ENCODE results near the gene PTRHD1. TPM values are rescaled to one million over a fixed set of nuclear protein-coding genes. Genes with fewer than 3 reads are reported as not detected.

Gene PTRHD1
- total and polyA plus RNA-seq, 9 donors: 14.9 to 68.1 (median 21.1) TPM

DNA sequence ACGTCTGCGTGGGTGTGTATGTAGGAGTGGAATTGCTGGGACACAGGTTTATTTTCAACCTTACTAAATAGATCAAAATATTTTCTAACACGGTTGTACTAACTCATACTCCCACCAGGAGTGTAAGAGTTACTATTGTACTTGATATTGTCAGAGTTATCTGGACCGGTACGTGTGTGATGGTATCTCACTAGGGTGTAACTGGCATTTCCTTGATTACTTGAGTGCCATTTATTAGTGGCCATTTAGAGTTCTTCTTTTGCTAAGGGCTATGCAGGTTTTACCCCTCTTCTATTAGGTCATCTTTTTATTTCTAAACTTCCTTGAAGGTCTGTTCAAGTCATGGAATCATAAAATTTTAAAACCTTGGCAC lies 33.6 kb upstream of the PTRHD1 start:
- TF ChIP-seq EP300 (IDR thresholded peaks at IDR 0.05) (no peak), POLR2A (IDR thresholded peaks at IDR 0.05) (no peak)
- TF ChIP-seq, protein P1, sequence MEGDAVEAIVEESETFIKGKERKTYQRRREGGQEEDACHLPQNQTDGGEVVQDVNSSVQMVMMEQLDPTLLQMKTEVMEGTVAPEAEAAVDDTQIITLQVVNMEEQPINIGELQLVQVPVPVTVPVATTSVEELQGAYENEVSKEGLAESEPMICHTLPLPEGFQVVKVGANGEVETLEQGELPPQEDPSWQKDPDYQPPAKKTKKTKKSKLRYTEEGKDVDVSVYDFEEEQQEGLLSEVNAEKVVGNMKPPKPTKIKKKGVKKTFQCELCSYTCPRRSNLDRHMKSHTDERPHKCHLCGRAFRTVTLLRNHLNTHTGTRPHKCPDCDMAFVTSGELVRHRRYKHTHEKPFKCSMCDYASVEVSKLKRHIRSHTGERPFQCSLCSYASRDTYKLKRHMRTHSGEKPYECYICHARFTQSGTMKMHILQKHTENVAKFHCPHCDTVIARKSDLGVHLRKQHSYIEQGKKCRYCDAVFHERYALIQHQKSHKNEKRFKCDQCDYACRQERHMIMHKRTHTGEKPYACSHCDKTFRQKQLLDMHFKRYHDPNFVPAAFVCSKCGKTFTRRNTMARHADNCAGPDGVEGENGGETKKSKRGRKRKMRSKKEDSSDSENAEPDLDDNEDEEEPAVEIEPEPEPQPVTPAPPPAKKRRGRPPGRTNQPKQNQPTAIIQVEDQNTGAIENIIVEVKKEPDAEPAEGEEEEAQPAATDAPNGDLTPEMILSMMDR (IDR thresholded peaks at IDR 0.05): no peak
- Histone ChIP-seq H3K27me3 (no peaks in the 10 kb centered on the region), H3K27ac (no peak overlapping the region), H3K4me1 (ENCODE audit: insufficient read depth) (no peaks in the 10 kb centered on the region), H3K9me3 (no peaks in the 10 kb centered on the region), H3K4me3 (no peak overlapping the region), H3K36me3 (no peaks in the 10 kb centered on the region)
- 58 to 72% (median 66%) methylated on average over 5 of the region's 5 CpGs for WGBS, 3 donors
- no peak for DNase-seq
- intact Hi-C loops (cut with DNase I): loop anchor here (2.0 to 10.0 kb wide), 5 partner anchors 308 to 419 kb away; no protein-coding TSS in a partner anchor

DNA sequence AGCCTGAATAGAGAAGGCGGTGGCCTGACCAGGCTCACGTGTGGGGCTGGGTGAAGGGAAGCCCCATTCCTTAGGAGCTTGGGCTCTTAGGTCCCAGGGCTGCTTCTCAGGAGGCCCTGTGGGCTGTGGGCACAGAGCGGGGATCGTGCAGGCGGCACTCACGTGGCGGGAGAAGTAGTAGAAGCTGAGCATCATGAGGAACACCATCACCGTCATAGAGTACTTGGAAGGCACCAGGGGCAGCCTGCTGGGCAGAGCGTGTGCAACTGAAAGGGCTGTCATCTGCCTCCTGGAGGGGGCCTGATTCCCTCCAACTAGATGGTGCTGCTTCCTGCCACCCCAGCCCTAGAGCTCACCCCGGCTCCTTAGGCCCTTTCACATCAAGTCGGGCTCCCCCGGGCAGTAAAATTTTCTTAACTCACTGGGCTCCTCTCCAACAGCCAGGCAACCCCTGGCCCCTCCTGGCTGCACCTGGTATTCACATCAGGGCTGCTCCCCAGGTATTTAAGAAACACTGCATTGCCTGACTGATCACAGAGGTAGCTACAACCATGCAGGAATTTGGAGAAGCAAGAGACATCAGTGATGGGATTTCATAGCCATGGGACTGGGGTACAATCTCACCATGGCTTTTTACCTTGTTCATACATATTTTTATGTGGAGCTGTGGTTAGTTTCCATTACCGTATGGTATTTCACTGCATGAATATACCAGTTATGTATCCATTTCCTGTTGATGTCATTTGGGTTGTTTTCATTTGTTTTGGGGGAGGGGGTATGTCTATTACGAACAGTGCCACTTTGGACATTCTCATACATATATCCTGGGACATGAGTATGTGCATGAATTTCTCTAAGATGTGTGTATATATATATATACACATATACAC lies 32.9 kb upstream of the PTRHD1 start:
- no peak for DNase-seq
- H3K27me3 ChIP-seq: no peaks in the 10 kb centered on the region
- H3K4me1 ChIP-seq (ENCODE audit: insufficient read depth): no peaks in the 10 kb centered on the region
- WGBS, 3 donors: 90 to 95% (median 93%) methylated on average over 14 of the region's 14 CpGs
- H3K27ac ChIP-seq: no peak overlapping the region
- intact Hi-C loops (cut with DNase I): loop anchor here (2.0 to 10.0 kb wide), 5 partner anchors 309 to 419 kb away; no protein-coding TSS in a partner anchor
- H3K4me3 ChIP-seq: no peak overlapping the region
- H3K9me3 ChIP-seq: no peaks in the 10 kb centered on the region
- peaks cover 3% of the 10 kb centered on the region for H3K36me3 ChIP-seq
- TF ChIP-seq POLR2A (IDR thresholded peaks at IDR 0.05) (no peak), EP300 (IDR thresholded peaks at IDR 0.05) (no peak)
- TF ChIP-seq, protein P1 (IDR thresholded peaks at IDR 0.05): no peak

DNA sequence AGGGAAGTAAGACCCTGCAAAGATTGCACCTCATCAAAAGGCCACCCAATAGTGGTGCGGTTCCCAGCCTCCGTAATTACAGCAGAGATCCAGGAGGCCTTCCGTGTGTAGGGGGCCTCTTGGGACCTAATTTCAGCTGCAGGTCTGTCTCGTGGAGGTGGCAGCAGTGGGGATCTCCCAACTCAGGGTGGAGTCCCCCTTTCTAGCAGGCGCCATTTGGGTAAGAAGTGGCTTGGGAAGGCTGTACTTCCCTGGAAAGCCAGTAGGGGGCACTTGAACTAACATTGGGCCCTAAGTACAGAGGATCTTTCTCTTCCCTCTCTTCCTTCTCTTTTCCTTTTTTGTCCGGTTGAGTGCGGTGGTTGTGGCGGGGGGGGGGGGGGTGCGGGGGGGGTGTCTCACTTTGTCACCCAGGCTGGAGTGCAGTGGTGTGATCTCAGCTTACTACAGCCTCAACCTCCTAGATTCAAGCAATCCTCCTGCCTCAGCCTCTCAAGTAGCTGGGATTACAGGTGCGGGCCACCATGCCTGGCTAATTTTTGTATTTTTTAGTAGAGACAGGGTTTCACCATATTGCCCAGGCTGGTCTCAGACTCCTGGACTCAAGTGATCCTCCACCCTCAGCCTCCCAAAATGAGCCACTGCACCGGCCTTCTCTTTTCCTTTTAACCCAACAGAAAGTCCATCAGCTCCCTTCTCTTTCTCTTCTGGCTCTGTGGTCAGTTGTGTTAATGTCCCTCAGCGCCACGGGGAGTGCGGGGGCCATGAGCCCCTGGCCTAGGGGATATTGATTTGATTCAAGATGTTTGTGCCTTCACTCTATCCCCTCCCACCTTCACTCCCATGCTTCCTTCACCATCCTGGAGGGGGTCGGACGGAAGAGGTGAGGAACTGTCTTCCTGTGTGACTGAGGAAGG lies 32.0 kb upstream of the PTRHD1 start:
- TF ChIP-seq EP300 (IDR thresholded peaks at IDR 0.05): no peak
- TF ChIP-seq, protein P1 (IDR thresholded peaks at IDR 0.05): no peak
- no peak for TF ChIP-seq POLR2A (IDR thresholded peaks at IDR 0.05)
- Histone ChIP-seq H3K9me3 (no peaks in the 10 kb centered on the region), H3K27me3 (no peaks in the 10 kb centered on the region), H3K36me3 (peaks cover 3% of the 10 kb centered on the region), H3K4me3 (no peak overlapping the region), H3K4me1 (ENCODE audit: insufficient read depth) (no peaks in the 10 kb centered on the region), H3K27ac (no peak overlapping the region)
- 87 to 88% (median 87%) methylated on average over 16 of the region's 16 CpGs for WGBS, 3 donors
- peak in 1 of 5 donors; percentile 4 for DNase-seq
- intact Hi-C loops (cut with DNase I): loop anchor here (5.0 to 10.0 kb wide), 4 partner anchors 310 to 418 kb away; no protein-coding TSS in a partner anchor

DNA sequence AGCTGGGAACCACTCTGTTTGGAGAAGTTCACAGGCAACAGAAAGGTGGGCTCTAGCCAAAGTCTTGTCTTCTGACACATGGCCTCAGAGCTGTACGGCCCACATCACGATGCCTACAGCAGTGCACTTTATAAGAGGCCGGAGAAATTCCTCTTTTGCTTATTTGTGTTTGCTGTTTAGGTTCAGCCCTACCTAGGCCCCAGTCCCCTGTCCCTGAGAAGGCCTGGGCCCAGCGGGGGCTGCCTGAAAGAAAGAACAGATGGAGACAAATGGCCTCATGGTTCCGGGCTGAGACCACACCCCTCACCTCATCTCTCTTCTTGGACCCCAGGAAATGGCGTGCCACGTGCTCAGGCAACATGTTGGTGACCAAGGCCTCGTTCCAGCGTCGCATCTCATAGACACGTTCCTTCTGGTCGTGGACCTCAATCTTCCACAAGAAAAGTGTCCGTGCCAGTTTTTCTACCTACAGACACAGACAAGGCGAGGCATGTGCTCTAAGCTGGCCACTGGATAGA lies 30.9 kb upstream of the PTRHD1 start:
- no peaks in the 10 kb centered on the region for H3K9me3 ChIP-seq
- H3K27ac ChIP-seq: no peak overlapping the region
- H3K4me1 ChIP-seq (ENCODE audit: insufficient read depth): no peaks in the 10 kb centered on the region
- no peak for DNase-seq
- H3K36me3 ChIP-seq: peaks cover 3% of the 10 kb centered on the region
- intact Hi-C loops (cut with DNase I): loop anchor here in 1 of 4 donors (10.0 kb wide), 2 partner anchors 311 to 371 kb away; no protein-coding TSS in a partner anchor
- H3K27me3 ChIP-seq: no peaks in the 10 kb centered on the region
- whole genome bisulfite sequencing, 3 donors: 93 to 96% (median 95%) methylated on average over 14 of the region's 14 CpGs
- TF ChIP-seq POLR2A (IDR thresholded peaks at IDR 0.05) (no peak), EP300 (IDR thresholded peaks at IDR 0.05) (no peak)
- TF ChIP-seq, protein P1 (IDR thresholded peaks at IDR 0.05): no peak
- no peak overlapping the region for H3K4me3 ChIP-seq

Data from ovary (tissue), 9 donors.